Embryonic facial prominence (tissue), 1 donor: ENCODE results near the gene NUFIP2.
"Not testable (repeated sequence)": the region's sequence is repeated elsewhere in the genome, so short reads cannot be mapped to it uniquely, and the experiment has no call there.

ENCODE experiments used
- DNase-seq: peaks from one replicate; pipeline ENCODE4 v3.0.0-alpha.2; 2016; ENCODE audit errors: extremely low spot score

The NUFIP2 gene

GRCh38 chr17:29237476-29238132 is 56.3 kb downstream of the NUFIP2 start:
- no peak for DNase-seq

GRCh38 chr17:29235904-29236303 is 58.0 kb downstream of the NUFIP2 start:
- no peak for DNase-seq

- DNase-seq = not testable (repeated sequence)
Measured at GRCh38 chr17:29234972-29235371, 59.0 kb downstream of the NUFIP2 start.

GRCh38 chr17:29233301-29233700 is 60.6 kb downstream of the NUFIP2 start:
- DNase-seq = no peak

GRCh38 chr17:29225396-29225795 is 68.6 kb downstream of the NUFIP2 start:
- no peak for DNase-seq

- DNase-seq = not testable (repeated sequence)
Measured at GRCh38 chr17:29221338-29221737, 72.6 kb downstream of the NUFIP2 start.

- DNase-seq = peak; percentile 22
Measured at GRCh38 chr17:29219378-29220047, 74.4 kb downstream of the NUFIP2 start.

- DNase-seq = no peak
Measured at GRCh38 chr17:29216856-29217255, 77.1 kb downstream of the NUFIP2 start.

- no peak for DNase-seq
Measured at GRCh38 chr17:29216181-29216580, 77.8 kb downstream of the NUFIP2 start.

GRCh38 chr17:29215717-29216116 is 78.2 kb downstream of the NUFIP2 start:
- DNase-seq = no peak

GRCh38 chr17:29215174-29215573 is 78.8 kb downstream of the NUFIP2 start:
- no peak for DNase-seq

- no peak for DNase-seq
Measured at GRCh38 chr17:29214215-29215146, 79.5 kb downstream of the NUFIP2 start.

- DNase-seq = no peak
Measured at GRCh38 chr17:29212681-29213121, 81.2 kb downstream of the NUFIP2 start.

- DNase-seq = no peak
Measured at GRCh38 chr17:29212094-29212631, 81.8 kb downstream of the NUFIP2 start.

GRCh38 chr17:29210879-29211278 is 83.1 kb downstream of the NUFIP2 start:
- DNase-seq = no peak

- no peak for DNase-seq
Measured at GRCh38 chr17:29209073-29209472, 84.9 kb downstream of the NUFIP2 start.

- no peak for DNase-seq
Measured at GRCh38 chr17:29207975-29208374, 86.0 kb downstream of the NUFIP2 start.
